ENCODE measurements around the gene MYL12A. TPM values are rescaled to one million over a fixed set of nuclear protein-coding genes. Genes with fewer than 3 reads are reported as not detected.
A peak's percentile ranks its signal among the peaks of the same experiment; 100 is the strongest.

Gene MYL12A
- total and polyA plus RNA-seq, 2 of the 13 experiments (the other 11 are each of a cell fraction or from before 2014, with no cell fraction given) = 261 to 277 TPM

DNA sequence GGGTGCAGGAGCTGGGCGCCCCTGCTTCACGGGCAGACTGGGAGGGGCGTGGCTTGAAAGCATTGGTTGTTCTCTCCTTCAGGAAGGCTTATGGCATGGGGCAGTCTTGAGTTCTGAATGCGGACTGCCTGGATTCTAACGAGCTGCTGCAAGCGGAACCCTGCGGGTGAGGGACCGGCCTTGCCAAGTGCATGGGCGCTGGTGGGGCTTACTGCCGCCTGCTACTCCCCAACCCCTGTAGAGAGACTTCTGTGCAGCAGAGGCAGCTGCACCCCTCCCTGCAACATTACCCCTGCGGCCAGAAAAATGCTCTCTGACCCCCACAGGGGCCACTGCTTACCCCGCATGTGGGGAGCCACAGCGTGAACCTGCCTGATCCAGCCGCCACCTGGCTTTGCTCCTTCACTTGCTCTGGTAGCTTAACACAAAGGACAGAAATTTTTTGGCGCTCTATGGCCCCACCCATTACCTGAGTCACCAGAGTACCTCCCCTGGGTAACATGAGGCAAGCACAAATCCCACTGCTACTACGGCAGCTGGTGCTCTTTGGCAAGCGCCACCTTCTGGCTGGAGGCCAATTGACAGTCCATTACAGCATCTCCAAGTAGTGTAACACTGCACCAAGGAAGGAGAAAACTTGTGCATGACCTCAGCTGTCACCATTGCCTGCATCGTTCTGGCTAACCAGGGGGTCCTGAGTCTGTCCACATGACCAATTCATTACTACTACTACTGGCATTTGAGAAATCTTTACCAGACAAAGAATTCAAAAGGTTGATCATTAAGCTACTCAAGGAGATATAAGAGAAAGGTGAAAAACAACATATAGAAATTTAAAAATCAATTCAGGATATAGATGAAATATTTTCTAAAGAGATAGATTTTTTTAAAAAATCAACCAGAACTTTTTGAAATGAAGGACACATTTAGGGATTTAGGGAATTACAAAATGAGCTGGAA, 49.7 kb downstream of the MYL12A start (continued):
- TF ChIP-seq, protein P1, sequence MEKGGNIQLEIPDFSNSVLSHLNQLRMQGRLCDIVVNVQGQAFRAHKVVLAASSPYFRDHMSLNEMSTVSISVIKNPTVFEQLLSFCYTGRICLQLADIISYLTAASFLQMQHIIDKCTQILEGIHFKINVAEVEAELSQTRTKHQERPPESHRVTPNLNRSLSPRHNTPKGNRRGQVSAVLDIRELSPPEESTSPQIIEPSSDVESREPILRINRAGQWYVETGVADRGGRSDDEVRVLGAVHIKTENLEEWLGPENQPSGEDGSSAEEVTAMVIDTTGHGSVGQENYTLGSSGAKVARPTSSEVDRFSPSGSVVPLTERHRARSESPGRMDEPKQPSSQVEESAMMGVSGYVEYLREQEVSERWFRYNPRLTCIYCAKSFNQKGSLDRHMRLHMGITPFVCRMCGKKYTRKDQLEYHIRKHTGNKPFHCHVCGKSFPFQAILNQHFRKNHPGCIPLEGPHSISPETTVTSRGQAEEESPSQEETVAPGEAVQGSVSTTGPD (CRISPR knock-in tag; IDR thresholded peaks at IDR 0.05) = 0 out of 2 replicates have a peak, but pooled peaks have one; percentile 37
- no peak for TF ChIP-seq PAF1 (CRISPR knock-in tag; IDR thresholded peaks at IDR 0.05)
- no peak for TF ChIP-seq ZNF24 (IDR thresholded peaks at IDR 0.05)
- TF ChIP-seq ZNF143 (CRISPR knock-in tag; IDR thresholded peaks at IDR 0.05) = peak; percentile 47; the same call in 1 of the 2 replicates
- 0 out of 2 replicates have a peak, but pooled peaks have one; percentile 67 for TF ChIP-seq ZBTB7B (CRISPR knock-in tag; IDR thresholded peaks at IDR 0.05)
- TF ChIP-seq ZNF205 (CRISPR knock-in tag; IDR thresholded peaks at IDR 0.05) = peak; percentile 77
- no peak for TF ChIP-seq NR1H2 (CRISPR knock-in tag; IDR thresholded peaks at IDR 0.05; ENCODE audit: borderline replicate concordance, low read depth)
- peak; percentile 56 for TF ChIP-seq RXRA (CRISPR knock-in tag; IDR thresholded peaks at IDR 0.05)
- TF ChIP-seq TCF7L2 (IDR thresholded peaks at IDR 0.05; ENCODE audit: low read depth, low read length) = no peak
- TF ChIP-seq ZNF230 (CRISPR knock-in tag; IDR thresholded peaks at IDR 0.05) = 0 out of 2 replicates have a peak, but pooled peaks have one; percentile 38
- peak; percentile 79; the same call in 1 of the 2 replicates for TF ChIP-seq ZNF160 (CRISPR knock-in tag; IDR thresholded peaks at IDR 0.05)
- 0 out of 2 replicates have a peak, but pooled peaks have one; percentile 59 for TF ChIP-seq ZNF776 (CRISPR knock-in tag; IDR thresholded peaks at IDR 0.05)
- no peak for TF ChIP-seq REL (CRISPR knock-in tag; conservative IDR thresholded peaks at IDR 0.05)
- TF ChIP-seq, protein P2, sequence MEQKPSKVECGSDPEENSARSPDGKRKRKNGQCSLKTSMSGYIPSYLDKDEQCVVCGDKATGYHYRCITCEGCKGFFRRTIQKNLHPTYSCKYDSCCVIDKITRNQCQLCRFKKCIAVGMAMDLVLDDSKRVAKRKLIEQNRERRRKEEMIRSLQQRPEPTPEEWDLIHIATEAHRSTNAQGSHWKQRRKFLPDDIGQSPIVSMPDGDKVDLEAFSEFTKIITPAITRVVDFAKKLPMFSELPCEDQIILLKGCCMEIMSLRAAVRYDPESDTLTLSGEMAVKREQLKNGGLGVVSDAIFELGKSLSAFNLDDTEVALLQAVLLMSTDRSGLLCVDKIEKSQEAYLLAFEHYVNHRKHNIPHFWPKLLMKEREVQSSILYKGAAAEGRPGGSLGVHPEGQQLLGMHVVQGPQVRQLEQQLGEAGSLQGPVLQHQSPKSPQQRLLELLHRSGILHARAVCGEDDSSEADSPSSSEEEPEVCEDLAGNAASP (CRISPR knock-in tag; IDR thresholded peaks at IDR 0.05; ENCODE audit: borderline replicate concordance) = peak; percentile 37; the same call in 1 of the 2 replicates
- TF ChIP-seq, protein P3, sequence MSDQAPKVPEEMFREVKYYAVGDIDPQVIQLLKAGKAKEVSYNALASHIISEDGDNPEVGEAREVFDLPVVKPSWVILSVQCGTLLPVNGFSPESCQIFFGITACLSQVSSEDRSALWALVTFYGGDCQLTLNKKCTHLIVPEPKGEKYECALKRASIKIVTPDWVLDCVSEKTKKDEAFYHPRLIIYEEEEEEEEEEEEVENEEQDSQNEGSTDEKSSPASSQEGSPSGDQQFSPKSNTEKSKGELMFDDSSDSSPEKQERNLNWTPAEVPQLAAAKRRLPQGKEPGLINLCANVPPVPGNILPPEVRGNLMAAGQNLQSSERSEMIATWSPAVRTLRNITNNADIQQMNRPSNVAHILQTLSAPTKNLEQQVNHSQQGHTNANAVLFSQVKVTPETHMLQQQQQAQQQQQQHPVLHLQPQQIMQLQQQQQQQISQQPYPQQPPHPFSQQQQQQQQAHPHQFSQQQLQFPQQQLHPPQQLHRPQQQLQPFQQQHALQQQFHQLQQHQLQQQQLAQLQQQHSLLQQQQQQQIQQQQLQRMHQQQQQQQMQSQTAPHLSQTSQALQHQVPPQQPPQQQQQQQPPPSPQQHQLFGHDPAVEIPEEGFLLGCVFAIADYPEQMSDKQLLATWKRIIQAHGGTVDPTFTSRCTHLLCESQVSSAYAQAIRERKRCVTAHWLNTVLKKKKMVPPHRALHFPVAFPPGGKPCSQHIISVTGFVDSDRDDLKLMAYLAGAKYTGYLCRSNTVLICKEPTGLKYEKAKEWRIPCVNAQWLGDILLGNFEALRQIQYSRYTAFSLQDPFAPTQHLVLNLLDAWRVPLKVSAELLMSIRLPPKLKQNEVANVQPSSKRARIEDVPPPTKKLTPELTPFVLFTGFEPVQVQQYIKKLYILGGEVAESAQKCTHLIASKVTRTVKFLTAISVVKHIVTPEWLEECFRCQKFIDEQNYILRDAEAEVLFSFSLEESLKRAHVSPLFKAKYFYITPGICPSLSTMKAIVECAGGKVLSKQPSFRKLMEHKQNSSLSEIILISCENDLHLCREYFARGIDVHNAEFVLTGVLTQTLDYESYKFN (CRISPR knock-in tag; conservative IDR thresholded peaks at IDR 0.05) = peak; percentile 42
- no peak for TF ChIP-seq ISX (CRISPR knock-in tag; conservative IDR thresholded peaks at IDR 0.05)
- TF ChIP-seq TARDBP (CRISPR knock-in tag; IDR thresholded peaks at IDR 0.05) = peak; percentile 93
- TF ChIP-seq, protein P4, sequence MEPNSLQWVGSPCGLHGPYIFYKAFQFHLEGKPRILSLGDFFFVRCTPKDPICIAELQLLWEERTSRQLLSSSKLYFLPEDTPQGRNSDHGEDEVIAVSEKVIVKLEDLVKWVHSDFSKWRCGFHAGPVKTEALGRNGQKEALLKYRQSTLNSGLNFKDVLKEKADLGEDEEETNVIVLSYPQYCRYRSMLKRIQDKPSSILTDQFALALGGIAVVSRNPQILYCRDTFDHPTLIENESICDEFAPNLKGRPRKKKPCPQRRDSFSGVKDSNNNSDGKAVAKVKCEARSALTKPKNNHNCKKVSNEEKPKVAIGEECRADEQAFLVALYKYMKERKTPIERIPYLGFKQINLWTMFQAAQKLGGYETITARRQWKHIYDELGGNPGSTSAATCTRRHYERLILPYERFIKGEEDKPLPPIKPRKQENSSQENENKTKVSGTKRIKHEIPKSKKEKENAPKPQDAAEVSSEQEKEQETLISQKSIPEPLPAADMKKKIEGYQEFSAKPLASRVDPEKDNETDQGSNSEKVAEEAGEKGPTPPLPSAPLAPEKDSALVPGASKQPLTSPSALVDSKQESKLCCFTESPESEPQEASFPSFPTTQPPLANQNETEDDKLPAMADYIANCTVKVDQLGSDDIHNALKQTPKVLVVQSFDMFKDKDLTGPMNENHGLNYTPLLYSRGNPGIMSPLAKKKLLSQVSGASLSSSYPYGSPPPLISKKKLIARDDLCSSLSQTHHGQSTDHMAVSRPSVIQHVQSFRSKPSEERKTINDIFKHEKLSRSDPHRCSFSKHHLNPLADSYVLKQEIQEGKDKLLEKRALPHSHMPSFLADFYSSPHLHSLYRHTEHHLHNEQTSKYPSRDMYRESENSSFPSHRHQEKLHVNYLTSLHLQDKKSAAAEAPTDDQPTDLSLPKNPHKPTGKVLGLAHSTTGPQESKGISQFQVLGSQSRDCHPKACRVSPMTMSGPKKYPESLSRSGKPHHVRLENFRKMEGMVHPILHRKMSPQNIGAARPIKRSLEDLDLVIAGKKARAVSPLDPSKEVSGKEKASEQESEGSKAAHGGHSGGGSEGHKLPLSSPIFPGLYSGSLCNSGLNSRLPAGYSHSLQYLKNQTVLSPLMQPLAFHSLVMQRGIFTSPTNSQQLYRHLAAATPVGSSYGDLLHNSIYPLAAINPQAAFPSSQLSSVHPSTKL (CRISPR knock-in tag; IDR thresholded peaks at IDR 0.05) = peak; percentile 69
- peak; percentile 63 for TF ChIP-seq RXRB (CRISPR knock-in tag; IDR thresholded peaks at IDR 0.05; ENCODE audit: borderline replicate concordance)
